ENCODE measurements around the gene OR8G1. TPM values are rescaled to one million over a fixed set of nuclear protein-coding genes. Genes with fewer than 3 reads are reported as not detected.

The OR8G1 gene
- total RNA-seq, 4 donors from 2014 or later = not detected

GRCh38 chr11:124204008-124204407 is 36.9 kb upstream of the OR8G1 start:
- no peaks in the 10 kb centered on the region for H3K9me3 ChIP-seq
- WGBS = 87% methylated on average over 4 of the region's 5 CpGs
- H3K27me3 ChIP-seq = no peaks in the 10 kb centered on the region
- no peaks in the 10 kb centered on the region for H3K36me3 ChIP-seq
- no peak overlapping the region for H3K4me3 ChIP-seq
- no peak overlapping the region for H3K27ac ChIP-seq
- no peaks in the 10 kb centered on the region for H3K4me1 ChIP-seq
- no peak for DNase-seq (ENCODE audit: low spot score in 2 of 2)
- no peak for TF ChIP-seq CTCF (IDR thresholded peaks at IDR 0.05)
- TF ChIP-seq POLR2AphosphoS5 (IDR thresholded peaks at IDR 0.05) = no peak
- no peak for TF ChIP-seq POLR2A (IDR thresholded peaks at IDR 0.05)
- no peak for TF ChIP-seq EP300 (IDR thresholded peaks at IDR 0.05)

GRCh38 chr11:124207102-124207792 is 33.6 kb upstream of the OR8G1 start:
- no peaks in the 10 kb centered on the region for H3K27me3 ChIP-seq
- H3K4me3 ChIP-seq = no peak overlapping the region
- no peak for TF ChIP-seq EP300 (IDR thresholded peaks at IDR 0.05)
- no peak for TF ChIP-seq CTCF (IDR thresholded peaks at IDR 0.05)
- no peak for TF ChIP-seq POLR2A (IDR thresholded peaks at IDR 0.05)
- TF ChIP-seq POLR2AphosphoS5 (IDR thresholded peaks at IDR 0.05) = no peak
- no peak overlapping the region for H3K27ac ChIP-seq
- H3K9me3 ChIP-seq = no peaks in the 10 kb centered on the region
- DNase-seq (ENCODE audit: low spot score in 2 of 2) = no peak
- no peaks in the 10 kb centered on the region for H3K4me1 ChIP-seq
- 83% methylated on average over 6 of the region's 6 CpGs for WGBS
- H3K36me3 ChIP-seq = no peaks in the 10 kb centered on the region

GRCh38 chr11:124209824-124210357 is 31.0 kb upstream of the OR8G1 start:
- no peaks in the 10 kb centered on the region for H3K27me3 ChIP-seq
- H3K4me3 ChIP-seq = no peak overlapping the region
- no peaks in the 10 kb centered on the region for H3K4me1 ChIP-seq
- 93% methylated on average over 3 of the region's 6 CpGs for WGBS
- H3K27ac ChIP-seq = no peak overlapping the region
- no peak for DNase-seq (ENCODE audit: low spot score in 2 of 2)
- H3K9me3 ChIP-seq = no peaks in the 10 kb centered on the region
- TF ChIP-seq CTCF (IDR thresholded peaks at IDR 0.05) (no peak), EP300 (IDR thresholded peaks at IDR 0.05) (no peak), POLR2A (IDR thresholded peaks at IDR 0.05) (no peak), POLR2AphosphoS5 (IDR thresholded peaks at IDR 0.05) (no peak)
- H3K36me3 ChIP-seq = no peaks in the 10 kb centered on the region

GRCh38 chr11:124210421-124210820 is 30.5 kb upstream of the OR8G1 start:
- H3K9me3 ChIP-seq = no peaks in the 10 kb centered on the region
- H3K4me1 ChIP-seq = no peaks in the 10 kb centered on the region
- no peak overlapping the region for H3K27ac ChIP-seq
- TF ChIP-seq EP300 (IDR thresholded peaks at IDR 0.05) = no peak
- no peak for TF ChIP-seq POLR2A (IDR thresholded peaks at IDR 0.05)
- TF ChIP-seq CTCF (IDR thresholded peaks at IDR 0.05) = no peak
- no peak for TF ChIP-seq POLR2AphosphoS5 (IDR thresholded peaks at IDR 0.05)
- no peaks in the 10 kb centered on the region for H3K36me3 ChIP-seq
- no peak overlapping the region for H3K4me3 ChIP-seq
- H3K27me3 ChIP-seq = no peaks in the 10 kb centered on the region
- no CpG with 5 or more reads among the region's 5 CpGs for WGBS
- no peak for DNase-seq (ENCODE audit: low spot score in 2 of 2)

- no peak overlapping the region for H3K4me3 ChIP-seq
- DNase-seq (ENCODE audit: low spot score in 2 of 2) = no peak
These were observed 29.6 kb upstream of the OR8G1 start for GRCh38 chr11:124211321-124211720.

More at GRCh38 chr11:124211321-124211720, 29.6 kb upstream of the OR8G1 start:
- Histone ChIP-seq H3K9me3 (no peaks in the 10 kb centered on the region), H3K4me1 (no peaks in the 10 kb centered on the region), H3K36me3 (no peaks in the 10 kb centered on the region), H3K27me3 (no peaks in the 10 kb centered on the region), H3K27ac (no peak overlapping the region)
- TF ChIP-seq POLR2A (IDR thresholded peaks at IDR 0.05) (no peak), CTCF (IDR thresholded peaks at IDR 0.05) (no peak), POLR2AphosphoS5 (IDR thresholded peaks at IDR 0.05) (no peak), EP300 (IDR thresholded peaks at IDR 0.05) (no peak)

All from suprapubic skin (tissue), 4 donors.